HEK293 (cell line): Measurements from ENCODE around the gene SH2D7.

Experiments
- CTCF ChIA-PET: fragments of 350-600 bp; formaldehyde crosslinking; extraction: SDS; loops from one replicate; lab custom pipeline; 2021; ENCODE audit warnings: antibody characterized with exemption; lab: Yijun Ruan, JAX
- POLR2A ChIA-PET: fragments of 300-600 bp; formaldehyde crosslinking; extraction: SDS; loops from one replicate; lab custom pipeline; 2020; ENCODE audit warnings: antibody characterized with exemption, inconsistent platforms; lab: Yijun Ruan, JAX
- H3K27ac ChIP-seq: fragments of 200-500 bp; sonication (Bioruptor generic); 2 replicates; pipeline ENCODE4 v1.5.1; 2014; ENCODE audit warnings: low read depth, low read length, control low read depth, inconsistent platforms; ENCODE audit errors: extremely low read depth
- H3K36me3 ChIP-seq, 2 experiments: fragments of 200-500 bp in 1 of 2; sonication (Bioruptor generic) in 1 of 2; 1 replicate in 1 of 2; 2 replicates in 1 of 2; pipeline ENCODE4 v1.5.1; 2014 to 2017; ENCODE audit warnings: inconsistent platforms in 2 of 2, low read length in 2 of 2; ENCODE audit not compliant: control insufficient read depth in 2 of 2, insufficient read depth in 1 of 2
- H3K4me1 ChIP-seq: fragments of 200-500 bp; sonication (Bioruptor generic); 2 replicates; pipeline ENCODE4 v1.5.1; 2014; ENCODE audit warnings: mild to moderate bottlenecking, low read length, inconsistent platforms; ENCODE audit not compliant: control insufficient read depth, insufficient read depth
- H3K4me3 ChIP-seq: 2 replicates; pipeline ENCODE4 v1.5.1; 2011; ENCODE audit warnings: low read depth, mild to moderate bottlenecking, control low read depth, low read length, moderate library complexity
- H3K9me3 ChIP-seq: fragments of 200-500 bp; sonication (Bioruptor generic); 2 replicates; pipeline ENCODE4 v1.5.1; 2014; ENCODE audit warnings: low read depth, low read length, inconsistent platforms; ENCODE audit not compliant: control insufficient read depth, insufficient read depth
- EGR2 ChIP-seq: fragments of 450-650 bp; formaldehyde crosslinking; IDR thresholded peaks from 2 replicates; pipeline ENCODE4 v1.5.1; 2016; ENCODE audit warnings: low read depth, missing biosample characterization, missing genetic modification characterization
- ELK4 ChIP-seq: IDR thresholded peaks from 2 replicates; pipeline ENCODE4 v1.6.1; 2011; ENCODE audit warnings: mild to moderate bottlenecking, low read depth, low read length, borderline replicate concordance
- GFI1B ChIP-seq: fragments of 450-650 bp; formaldehyde crosslinking; IDR thresholded peaks from 2 replicates; pipeline ENCODE4 v1.5.1; 2016; ENCODE audit warnings: missing biosample characterization, missing genetic modification characterization
- GLI4 ChIP-seq: fragments of 450-650 bp; formaldehyde crosslinking; IDR thresholded peaks from 2 replicates; pipeline ENCODE4 v1.5.1; 2016; ENCODE audit warnings: missing biosample characterization, missing genetic modification characterization
- PRDM1 ChIP-seq: fragments of 450-650 bp; formaldehyde crosslinking; IDR thresholded peaks from 2 replicates; pipeline ENCODE4; 2016; ENCODE audit warnings: missing biosample characterization, missing genetic modification characterization
- SCRT2 ChIP-seq: fragments of 450-650 bp; formaldehyde crosslinking; IDR thresholded peaks from 2 replicates; pipeline ENCODE4 v1.5.1; 2016; ENCODE audit warnings: missing biosample characterization, missing genetic modification characterization
- ZNF121 ChIP-seq: fragments of 450-650 bp; formaldehyde crosslinking; IDR thresholded peaks from 2 replicates; pipeline ENCODE4 v1.5.1; 2016; ENCODE audit warnings: missing biosample characterization, missing genetic modification characterization
- ZNF174 ChIP-seq: fragments of 450-650 bp; formaldehyde crosslinking; IDR thresholded peaks from 2 replicates; pipeline ENCODE4 v1.5.0; 2017; ENCODE audit warnings: missing biosample characterization, mild to moderate bottlenecking, missing genetic modification characterization
- ZNF18 ChIP-seq: fragments of 450-650 bp; formaldehyde crosslinking; IDR thresholded peaks from 2 replicates; pipeline ENCODE4 v1.5.1; 2016; ENCODE audit warnings: missing biosample characterization, missing genetic modification characterization
- ZNF221 ChIP-seq: fragments of 450-650 bp; formaldehyde crosslinking; IDR thresholded peaks from 2 replicates; pipeline ENCODE4 v1.5.1; 2017; ENCODE audit warnings: missing biosample characterization, missing genetic modification characterization, borderline replicate concordance
- ZNF311 ChIP-seq: fragments of 450-650 bp; formaldehyde crosslinking; IDR thresholded peaks from 2 replicates; pipeline ENCODE4 v1.5.1; 2017; ENCODE audit warnings: missing biosample characterization, missing genetic modification characterization, borderline replicate concordance
- ZNF335 ChIP-seq: fragments of 450-650 bp; formaldehyde crosslinking; conservative IDR thresholded peaks from 2 replicates; pipeline ENCODE4 v1.5.1; 2016; ENCODE audit warnings: missing biosample characterization, missing genetic modification characterization
- ZNF48 ChIP-seq: fragments of 450-650 bp; formaldehyde crosslinking; IDR thresholded peaks from 2 replicates; pipeline ENCODE4 v1.5.1; 2016; ENCODE audit warnings: missing biosample characterization, missing genetic modification characterization
- ZNF548 ChIP-seq: fragments of 450-650 bp; formaldehyde crosslinking; IDR thresholded peaks from 2 replicates; pipeline ENCODE4 v1.5.1; 2016; ENCODE audit warnings: missing biosample characterization, missing genetic modification characterization
- ZSCAN16 ChIP-seq: fragments of 450-650 bp; formaldehyde crosslinking; IDR thresholded peaks from 2 replicates; pipeline ENCODE4 v1.5.1; 2016; ENCODE audit warnings: missing biosample characterization, missing genetic modification characterization
- TF ChIP-seq, protein P1 (sequence below): fragments of 450-650 bp; formaldehyde crosslinking; IDR thresholded peaks from 2 replicates; pipeline ENCODE4 v1.5.1; 2017; ENCODE audit warnings: missing biosample characterization, missing genetic modification characterization
- TF ChIP-seq, protein P2 (sequence below): fragments of 450-650 bp; formaldehyde crosslinking; IDR thresholded peaks from 2 replicates; pipeline ENCODE4 v1.5.1; 2016; ENCODE audit warnings: missing biosample characterization, missing genetic modification characterization, low read depth

SH2D7 gene

GRCh38 chr15:78139578-78139977, 47.2 kb downstream of the SH2D7 start (continued):
- no peak for TF ChIP-seq ELK4
- no peak for TF ChIP-seq SCRT2 (tag by site-specific recombination)
- no peak for TF ChIP-seq ZNF121 (tag by site-specific recombination)
- TF ChIP-seq GFI1B: no peak
- no peak for TF ChIP-seq ZNF48 (tag by site-specific recombination)
- no peak for TF ChIP-seq EGR2 (tag by site-specific recombination)

- Histone ChIP-seq H3K4me1 (no peaks in the 10 kb centered on the region), H3K4me3 (no peak overlapping the region), H3K27ac (no peak overlapping the region), H3K9me3 (no peaks in the 10 kb centered on the region), H3K36me3 (no peaks in the 10 kb centered on the region)
- TF ChIP-seq, protein P1, sequence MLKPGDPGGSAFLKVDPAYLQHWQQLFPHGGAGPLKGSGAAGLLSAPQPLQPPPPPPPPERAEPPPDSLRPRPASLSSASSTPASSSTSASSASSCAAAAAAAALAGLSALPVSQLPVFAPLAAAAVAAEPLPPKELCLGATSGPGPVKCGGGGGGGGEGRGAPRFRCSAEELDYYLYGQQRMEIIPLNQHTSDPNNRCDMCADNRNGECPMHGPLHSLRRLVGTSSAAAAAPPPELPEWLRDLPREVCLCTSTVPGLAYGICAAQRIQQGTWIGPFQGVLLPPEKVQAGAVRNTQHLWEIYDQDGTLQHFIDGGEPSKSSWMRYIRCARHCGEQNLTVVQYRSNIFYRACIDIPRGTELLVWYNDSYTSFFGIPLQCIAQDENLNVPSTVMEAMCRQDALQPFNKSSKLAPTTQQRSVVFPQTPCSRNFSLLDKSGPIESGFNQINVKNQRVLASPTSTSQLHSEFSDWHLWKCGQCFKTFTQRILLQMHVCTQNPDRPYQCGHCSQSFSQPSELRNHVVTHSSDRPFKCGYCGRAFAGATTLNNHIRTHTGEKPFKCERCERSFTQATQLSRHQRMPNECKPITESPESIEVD (tag by site-specific recombination): no peak
- TF ChIP-seq, protein P2, sequence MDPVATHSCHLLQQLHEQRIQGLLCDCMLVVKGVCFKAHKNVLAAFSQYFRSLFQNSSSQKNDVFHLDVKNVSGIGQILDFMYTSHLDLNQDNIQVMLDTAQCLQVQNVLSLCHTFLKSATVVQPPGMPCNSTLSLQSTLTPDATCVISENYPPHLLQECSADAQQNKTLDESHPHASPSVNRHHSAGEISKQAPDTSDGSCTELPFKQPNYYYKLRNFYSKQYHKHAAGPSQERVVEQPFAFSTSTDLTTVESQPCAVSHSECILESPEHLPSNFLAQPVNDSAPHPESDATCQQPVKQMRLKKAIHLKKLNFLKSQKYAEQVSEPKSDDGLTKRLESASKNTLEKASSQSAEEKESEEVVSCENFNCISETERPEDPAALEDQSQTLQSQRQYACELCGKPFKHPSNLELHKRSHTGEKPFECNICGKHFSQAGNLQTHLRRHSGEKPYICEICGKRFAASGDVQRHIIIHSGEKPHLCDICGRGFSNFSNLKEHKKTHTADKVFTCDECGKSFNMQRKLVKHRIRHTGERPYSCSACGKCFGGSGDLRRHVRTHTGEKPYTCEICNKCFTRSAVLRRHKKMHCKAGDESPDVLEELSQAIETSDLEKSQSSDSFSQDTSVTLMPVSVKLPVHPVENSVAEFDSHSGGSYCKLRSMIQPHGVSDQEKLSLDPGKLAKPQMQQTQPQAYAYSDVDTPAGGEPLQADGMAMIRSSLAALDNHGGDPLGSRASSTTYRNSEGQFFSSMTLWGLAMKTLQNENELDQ (tag by site-specific recombination): no peak
- TF ChIP-seq ZNF221 (tag by site-specific recombination) (no peak), ZSCAN16 (no peak), ZNF174 (tag by site-specific recombination) (no peak), ZNF311 (no peak), ZNF18 (no peak), ZNF548 (tag by site-specific recombination) (no peak), ZNF335 (no peak)
- ChIA-PET CTCF (interaction anchor here (0.9 to 1.7 kb wide), 2 partner anchors 9 to 32 kb away, joined by 3 to 6 read pairs; partner anchors contain the start of gene IDH3A), POLR2A (interaction anchor here (1.8 kb wide), 1 partner anchor 9 kb away, joined by 9 read pairs; the partner anchor contains the start of gene IDH3A)
These were observed 47.9 kb downstream of the SH2D7 start for GRCh38 chr15:78140292-78140691.

DNA sequence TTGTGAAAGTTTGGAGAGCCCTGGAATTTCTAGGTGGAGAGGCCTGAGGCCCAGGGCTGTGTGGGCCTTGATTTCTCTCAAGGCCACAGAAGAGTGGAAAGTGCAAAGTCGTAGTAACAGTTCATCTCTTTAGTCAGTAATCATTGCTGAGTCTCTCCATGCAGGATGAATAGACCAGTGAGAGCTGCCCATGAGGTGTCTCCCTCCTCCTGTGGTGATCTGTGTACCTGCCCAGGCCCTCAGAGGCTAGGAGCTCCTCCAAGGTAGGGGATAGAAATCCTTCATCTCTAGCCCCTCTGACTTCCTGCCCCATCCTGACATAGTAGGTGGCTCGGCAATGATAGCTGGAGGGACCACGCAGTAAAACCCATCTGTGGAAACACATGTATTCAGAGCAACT, 50.0 kb downstream of the SH2D7 start:
- H3K4me3 ChIP-seq: no peak overlapping the region
- TF ChIP-seq PRDM1 (tag by site-specific recombination): 0 out of 2 replicates have a peak, but pooled peaks have one; percentile 26
- no peak for TF ChIP-seq GLI4 (tag by site-specific recombination)
- H3K36me3 ChIP-seq: no peaks in the 10 kb centered on the region
- H3K4me1 ChIP-seq: no peaks in the 10 kb centered on the region
- ChIA-PET POLR2A (no interaction called here), CTCF (interaction anchor here (0.7 kb wide), 1 partner anchor 11 kb away, joined by 3 read pairs; no protein-coding TSS in a partner anchor)
- H3K9me3 ChIP-seq: no peaks in the 10 kb centered on the region
- no peak overlapping the region for H3K27ac ChIP-seq
